Breast epithelium (tissue), 4 donors: Measurements from ENCODE around the gene GLIS1. TPM values are rescaled to one million over a fixed set of nuclear protein-coding genes. Genes with fewer than 3 reads are reported as not detected.

Experiments
- DNase-seq, 2 donors: peaks; one replicate each; pipeline ENCODE4 v3.0.0-alpha.2; 2019; ENCODE audit warnings: low spot score in 2 of 2
- H3K27ac ChIP-seq, 2 donors: fragments of 200-600 bp; sonication (generic) in 1 of 2; one replicate each; pipeline ENCODE4 v1.5.1; 2016 to 2019; ENCODE audit warnings: mild to moderate bottlenecking in 1 of 2
- H3K27me3 ChIP-seq, 2 donors: fragments of 200-600 bp; sonication (generic) in 1 of 2; one replicate each; pipeline versions ENCODE4 v1.5.1 to v1.6.0; 2017 to 2019; ENCODE audit warnings: control low read depth in 1 of 2, mild to moderate bottlenecking in 1 of 2
- H3K36me3 ChIP-seq: fragments of 200-600 bp; one replicate; pipeline ENCODE4 v1.5.1; 2019
- H3K4me1 ChIP-seq, 2 donors: fragments of 200-600 bp; sonication (generic); one replicate each; pipeline ENCODE4 v1.5.1; 2016 to 2019; ENCODE audit warnings: control low read depth in 1 of 2
- H3K4me3 ChIP-seq, 3 donors: fragments of 200-600 bp; sonication (generic); 1 replicate in 2 of 3; 2 replicates in 1 of 3; pipeline ENCODE4 v1.5.1; 2016 to 2019; ENCODE audit warnings: mild to moderate bottlenecking in 3 of 3, moderate library complexity in 2 of 3
- H3K9me3 ChIP-seq, 2 donors: fragments of 200-600 bp; sonication (generic) in 1 of 2; one replicate each; pipeline ENCODE4 v1.5.1; 2016 to 2019; ENCODE audit warnings: control low read depth in 1 of 2
- CTCF ChIP-seq, 3 donors: fragments of 450-650 bp; IDR thresholded peaks; one replicate each; pipeline ENCODE4 v1.5.1; 2016 to 2017; ENCODE audit warnings: antibody characterized with exemption in 3 of 3, mild to moderate bottlenecking in 3 of 3, moderate library complexity in 3 of 3
- POLR2A ChIP-seq: fragments of 450-650 bp; IDR thresholded peaks from one replicate; pipeline ENCODE4 v1.6.1; 2016; ENCODE audit warnings: antibody characterized with exemption, mild to moderate bottlenecking, moderate library complexity
- POLR2AphosphoS5 ChIP-seq, 3 donors: sonication (generic); formaldehyde crosslinking; IDR thresholded peaks; one replicate each; pipeline ENCODE4 v1.6.1; 2017; ENCODE audit warnings: antibody characterized with exemption in 3 of 3
- intact Hi-C: fragments of 100-400 bp; cut with DNase I; formaldehyde crosslinking; loops from one replicate; pipeline ENCODE4 v1.15.1; 2023; ENCODE audit warnings: low total_unique reads
- total RNA-seq, 3 donors: library from RNA; depleted of rRNA; stranded (reverse); fragments of >200 nt; gene quantifications; one replicate each; pipeline ENCODE4 v1.1.0, GENCODE V29; 2016

GLIS1 gene
- total RNA-seq, 3 donors from 2014 or later = 0.16 to 2.0 (median 0.59) TPM

- intact Hi-C loops = no loop called here
These were observed 80.3 kb downstream of the GLIS1 start for GRCh38 chr1:53658489-53659230.

GRCh38 chr1:53657891-53658396 is 81.0 kb downstream of the GLIS1 start:
- no peak for DNase-seq
- intact Hi-C loops = no loop called here
- H3K27ac ChIP-seq = no peak overlapping the region
- no peaks in the 10 kb centered on the region for H3K4me1 ChIP-seq
- H3K36me3 ChIP-seq = no peaks in the 10 kb centered on the region
- no peak overlapping the region for H3K4me3 ChIP-seq
- no peaks in the 10 kb centered on the region for H3K9me3 ChIP-seq
- TF ChIP-seq POLR2AphosphoS5 (IDR thresholded peaks at IDR 0.05) (no peak), POLR2A (no peak), CTCF (IDR thresholded peaks at IDR 0.05) (no peak)
- no peaks in the 10 kb centered on the region for H3K27me3 ChIP-seq

More at GRCh38 chr1:53658489-53659230, 80.3 kb downstream of the GLIS1 start:
- no peak overlapping the region for H3K4me3 ChIP-seq
- no peak overlapping the region for H3K27ac ChIP-seq
- no peak for TF ChIP-seq CTCF (IDR thresholded peaks at IDR 0.05)
- TF ChIP-seq POLR2AphosphoS5 (IDR thresholded peaks at IDR 0.05) = no peak
- no peak for TF ChIP-seq POLR2A
- no peaks in the 10 kb centered on the region for H3K9me3 ChIP-seq
- H3K4me1 ChIP-seq = no peaks in the 10 kb centered on the region
- no peaks in the 10 kb centered on the region for H3K36me3 ChIP-seq
- H3K27me3 ChIP-seq = no peaks in the 10 kb centered on the region
- DNase-seq = no peak

GRCh38 chr1:53657531-53657805 is 81.5 kb downstream of the GLIS1 start:
- no peak for TF ChIP-seq POLR2AphosphoS5 (IDR thresholded peaks at IDR 0.05)
- TF ChIP-seq POLR2A = no peak
- TF ChIP-seq CTCF (IDR thresholded peaks at IDR 0.05) = no peak
- no peaks in the 10 kb centered on the region for H3K36me3 ChIP-seq
- H3K4me1 ChIP-seq = no peaks in the 10 kb centered on the region
- H3K9me3 ChIP-seq = no peaks in the 10 kb centered on the region
- H3K27me3 ChIP-seq = no peaks in the 10 kb centered on the region
- intact Hi-C loops = no loop called here
- no peak overlapping the region for H3K4me3 ChIP-seq
- no peak for DNase-seq
- H3K27ac ChIP-seq = no peak overlapping the region

- H3K36me3 ChIP-seq = no peaks in the 10 kb centered on the region
- intact Hi-C loops = no loop called here
- no peaks in the 10 kb centered on the region for H3K27me3 ChIP-seq
- no peak for DNase-seq
- no peak for TF ChIP-seq POLR2AphosphoS5 (IDR thresholded peaks at IDR 0.05)
- TF ChIP-seq CTCF (IDR thresholded peaks at IDR 0.05) = no peak
- no peak for TF ChIP-seq POLR2A
- H3K9me3 ChIP-seq = no peaks in the 10 kb centered on the region
- H3K27ac ChIP-seq = no peak overlapping the region
- no peaks in the 10 kb centered on the region for H3K4me1 ChIP-seq
- H3K4me3 ChIP-seq = no peak overlapping the region
These were observed 82.0 kb downstream of the GLIS1 start for GRCh38 chr1:53656747-53657530.
